ENCODE results near the gene LMAN1L. TPM values are rescaled to one million over a fixed set of nuclear protein-coding genes. Genes with fewer than 3 reads are reported as not detected.

LMAN1L gene
- total RNA-seq, 2 experiments from 2014 or later, result 0.09 to 0.38 TPM

DNA sequence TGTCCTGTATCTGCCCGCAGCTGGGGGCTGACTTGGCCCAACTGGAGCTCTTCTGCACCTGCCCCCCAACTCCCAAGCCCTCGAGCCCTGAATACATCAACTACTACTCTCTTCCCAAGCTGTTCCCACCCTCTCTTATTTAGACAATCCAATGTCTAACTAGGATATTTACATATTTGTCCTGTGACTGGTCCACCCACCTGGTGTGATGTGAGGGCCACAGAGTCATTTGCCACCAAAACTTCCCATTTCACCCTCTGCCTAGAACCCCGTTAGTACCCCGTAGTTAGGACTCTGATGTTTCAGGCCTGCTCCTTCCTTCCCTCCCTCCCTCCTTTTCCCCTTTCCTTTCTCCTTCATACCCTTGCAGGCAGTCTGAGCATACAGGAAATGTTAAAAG lies 20.2 kb downstream of the LMAN1L start:
- H3K9me3 ChIP-seq (ENCODE audit: low read length), result no peaks in the 10 kb centered on the region
- intact Hi-C loops (cut with micrococcal nuclease; ENCODE audit: unreplicated experiment), result no loop called here
- H3K4me1 ChIP-seq (ENCODE audit: insufficient read depth, low read length, poor library complexity, severe bottlenecking), result peaks cover 23% of the 10 kb centered on the region
- H3K36me3 ChIP-seq (ENCODE audit: insufficient read depth, low read length), result peaks cover 2% of the 10 kb centered on the region; the same call in 1 of the 2 replicates
- H3K79me2 ChIP-seq (ENCODE audit: insufficient read depth, low read depth, low read length), result no peaks in the 10 kb centered on the region
- H4K20me1 ChIP-seq (ENCODE audit: insufficient read depth, low read length), result no peaks in the 10 kb centered on the region
- POLR2A ChIA-PET, result interaction anchor here (1.0 kb wide), 1 partner anchor 11 kb away, joined by 3 read pairs; no protein-coding TSS in a partner anchor
- BruUV-seq (replicated peaks), result no TSS peak
- H3K27ac ChIP-seq (ENCODE audit: low read depth, low read length, poor library complexity, severe bottlenecking), result no peak overlapping the region
- no peak overlapping the region for H3K4me3 ChIP-seq (ENCODE audit: low read depth, low read length, poor library complexity, severe bottlenecking)
- CTCF ChIA-PET (ENCODE audit: unreplicated experiment), result no interaction called here
- H3K4me2 ChIP-seq (ENCODE audit: low read length), result no peak overlapping the region
- TF ChIP-seq EZH2phosphoT487 (IDR thresholded peaks at IDR 0.05; ENCODE audit: borderline replicate concordance, low read depth, low read length), result no peak
- TF ChIP-seq, protein P1, sequence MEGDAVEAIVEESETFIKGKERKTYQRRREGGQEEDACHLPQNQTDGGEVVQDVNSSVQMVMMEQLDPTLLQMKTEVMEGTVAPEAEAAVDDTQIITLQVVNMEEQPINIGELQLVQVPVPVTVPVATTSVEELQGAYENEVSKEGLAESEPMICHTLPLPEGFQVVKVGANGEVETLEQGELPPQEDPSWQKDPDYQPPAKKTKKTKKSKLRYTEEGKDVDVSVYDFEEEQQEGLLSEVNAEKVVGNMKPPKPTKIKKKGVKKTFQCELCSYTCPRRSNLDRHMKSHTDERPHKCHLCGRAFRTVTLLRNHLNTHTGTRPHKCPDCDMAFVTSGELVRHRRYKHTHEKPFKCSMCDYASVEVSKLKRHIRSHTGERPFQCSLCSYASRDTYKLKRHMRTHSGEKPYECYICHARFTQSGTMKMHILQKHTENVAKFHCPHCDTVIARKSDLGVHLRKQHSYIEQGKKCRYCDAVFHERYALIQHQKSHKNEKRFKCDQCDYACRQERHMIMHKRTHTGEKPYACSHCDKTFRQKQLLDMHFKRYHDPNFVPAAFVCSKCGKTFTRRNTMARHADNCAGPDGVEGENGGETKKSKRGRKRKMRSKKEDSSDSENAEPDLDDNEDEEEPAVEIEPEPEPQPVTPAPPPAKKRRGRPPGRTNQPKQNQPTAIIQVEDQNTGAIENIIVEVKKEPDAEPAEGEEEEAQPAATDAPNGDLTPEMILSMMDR (conservative IDR thresholded peaks at IDR 0.05; ENCODE audit: low read length), result no peak
- no peaks in the 10 kb centered on the region for H3K9me2 ChIP-seq (ENCODE audit: insufficient read depth, low read length)
- no peak overlapping the region for H2AFZ ChIP-seq (ENCODE audit: low read length)
- DNase-seq (ENCODE audit: low spot score), result no peak

DNA sequence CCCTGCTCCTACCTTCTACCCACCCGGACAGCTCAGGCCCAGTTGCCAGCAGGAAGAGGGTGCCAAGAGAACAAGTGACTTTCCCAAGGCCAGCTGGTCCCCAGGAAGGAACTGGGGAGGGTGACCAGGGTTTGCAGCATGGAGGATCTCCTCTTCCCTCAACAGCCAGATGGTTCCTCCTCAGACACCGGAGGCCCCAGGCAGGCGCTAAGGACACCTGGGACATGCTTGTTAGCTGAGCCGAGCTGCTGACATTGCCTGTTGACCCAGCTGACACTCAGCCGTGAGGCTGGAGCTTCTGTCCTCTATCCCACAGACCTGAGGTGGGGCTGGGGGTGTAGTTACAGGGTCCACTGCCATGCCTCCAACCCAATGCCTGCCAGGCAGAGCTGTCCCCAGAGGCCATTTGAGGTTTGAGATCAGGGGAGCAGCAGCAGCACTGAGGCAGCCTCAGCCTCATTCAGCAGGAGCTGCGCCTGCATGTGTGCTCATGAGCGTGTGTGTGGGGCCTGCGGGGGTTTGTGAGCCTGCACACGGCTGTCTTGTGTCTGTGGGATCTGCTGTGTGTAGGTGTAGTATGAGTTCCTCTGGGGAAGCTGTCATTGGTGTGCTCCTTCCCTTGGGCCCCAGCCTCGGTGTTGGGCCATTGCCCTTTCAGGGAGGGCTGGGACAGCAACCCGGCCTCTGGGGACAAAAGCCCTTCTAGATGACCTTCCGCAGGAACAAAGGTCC lies 20.9 kb downstream of the LMAN1L start:
- H3K79me2 ChIP-seq (ENCODE audit: insufficient read depth, low read depth, low read length), result no peaks in the 10 kb centered on the region
- no peak overlapping the region for H3K4me3 ChIP-seq (ENCODE audit: low read depth, low read length, poor library complexity, severe bottlenecking)
- DNase-seq (ENCODE audit: low spot score), result no peak
- no peaks in the 10 kb centered on the region for H3K9me3 ChIP-seq (ENCODE audit: low read length)
- CTCF ChIA-PET (ENCODE audit: unreplicated experiment), result no interaction called here
- no peak overlapping the region for H3K27ac ChIP-seq (ENCODE audit: low read depth, low read length, poor library complexity, severe bottlenecking)
- BruUV-seq (replicated peaks), result no TSS peak
- intact Hi-C loops (cut with micrococcal nuclease; ENCODE audit: unreplicated experiment), result no loop called here
- POLR2A ChIA-PET, result no interaction called here
- no peaks in the 10 kb centered on the region for H4K20me1 ChIP-seq (ENCODE audit: insufficient read depth, low read length)
- TF ChIP-seq, protein P1 (conservative IDR thresholded peaks at IDR 0.05; ENCODE audit: low read length), result no peak
- no peak for TF ChIP-seq EZH2phosphoT487 (IDR thresholded peaks at IDR 0.05; ENCODE audit: borderline replicate concordance, low read depth, low read length)
- H2AFZ ChIP-seq (ENCODE audit: low read length), result no peak overlapping the region
- peaks cover 2% of the 10 kb centered on the region; the same call in 1 of the 2 replicates for H3K36me3 ChIP-seq (ENCODE audit: insufficient read depth, low read length)
- H3K4me1 ChIP-seq (ENCODE audit: insufficient read depth, low read length, poor library complexity, severe bottlenecking), result peaks cover 23% of the 10 kb centered on the region
- no peak overlapping the region for H3K4me2 ChIP-seq (ENCODE audit: low read length)
- no peaks in the 10 kb centered on the region for H3K9me2 ChIP-seq (ENCODE audit: insufficient read depth, low read length)

DNA sequence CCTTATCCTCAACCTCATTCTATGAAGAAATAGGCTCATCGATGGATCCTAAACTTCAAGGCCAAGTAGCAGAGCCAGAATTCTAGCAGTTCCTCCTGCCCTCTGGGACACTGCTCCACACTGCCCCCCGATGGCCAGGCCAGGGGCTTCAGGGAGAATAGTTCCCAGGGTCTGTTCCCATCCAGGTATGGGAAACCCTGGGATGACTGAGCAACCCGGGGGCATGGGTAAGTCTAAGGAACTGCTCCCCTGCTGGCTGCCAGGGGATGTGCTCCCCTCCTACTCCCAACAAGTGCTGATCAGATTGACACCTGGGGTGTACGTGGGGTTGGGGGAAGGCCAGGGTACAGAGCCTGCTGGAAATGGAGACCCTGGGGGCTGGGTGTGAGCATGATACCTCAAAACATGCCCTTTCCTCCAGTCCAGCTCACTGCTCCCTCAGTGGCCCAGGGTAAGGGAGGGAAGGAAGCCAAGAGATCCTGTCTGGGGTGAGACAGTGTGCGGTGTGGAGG lies 22.7 kb downstream of the LMAN1L start:
- no peak for TF ChIP-seq EZH2phosphoT487 (IDR thresholded peaks at IDR 0.05; ENCODE audit: borderline replicate concordance, low read depth, low read length)
- TF ChIP-seq, protein P1 (conservative IDR thresholded peaks at IDR 0.05; ENCODE audit: low read length), result peak; percentile 93
- Histone ChIP-seq H3K36me3 (ENCODE audit: insufficient read depth, low read length) (peaks cover 2% of the 10 kb centered on the region; the same call in 1 of the 2 replicates), H3K4me3 (ENCODE audit: low read depth, low read length, poor library complexity, severe bottlenecking) (no peak overlapping the region), H3K4me1 (ENCODE audit: insufficient read depth, low read length, poor library complexity, severe bottlenecking) (peaks cover 23% of the 10 kb centered on the region), H3K9me2 (ENCODE audit: insufficient read depth, low read length) (no peaks in the 10 kb centered on the region), H3K27ac (ENCODE audit: low read depth, low read length, poor library complexity, severe bottlenecking) (no peak overlapping the region), H3K9me3 (ENCODE audit: low read length) (no peaks in the 10 kb centered on the region), H3K79me2 (ENCODE audit: insufficient read depth, low read depth, low read length) (no peaks in the 10 kb centered on the region), H4K20me1 (ENCODE audit: insufficient read depth, low read length) (no peaks in the 10 kb centered on the region), H3K4me2 (ENCODE audit: low read length) (no peak overlapping the region), H2AFZ (ENCODE audit: low read length) (no peak overlapping the region)
- no TSS peak for BruUV-seq (replicated peaks)
- CTCF ChIA-PET (ENCODE audit: unreplicated experiment), result no interaction called here
- POLR2A ChIA-PET, result no interaction called here
- intact Hi-C loops (cut with micrococcal nuclease; ENCODE audit: unreplicated experiment), result loop anchor here (1.0 kb wide), 2 partner anchors 64 to 200 kb away; no protein-coding TSS in a partner anchor
- DNase-seq (ENCODE audit: low spot score), result peak; percentile 53
